Embryonic facial prominence (tissue), 1 donor: ENCODE results near the gene C5AR1.
"Not testable (repeated sequence)": the region's sequence is repeated elsewhere in the genome, so short reads cannot be mapped to it uniquely, and the experiment has no call there.

Experiments
- DNase-seq: peaks from one replicate; pipeline ENCODE4 v3.0.0-alpha.2; 2016; ENCODE audit errors: extremely low spot score

C5AR1 gene

DNA sequence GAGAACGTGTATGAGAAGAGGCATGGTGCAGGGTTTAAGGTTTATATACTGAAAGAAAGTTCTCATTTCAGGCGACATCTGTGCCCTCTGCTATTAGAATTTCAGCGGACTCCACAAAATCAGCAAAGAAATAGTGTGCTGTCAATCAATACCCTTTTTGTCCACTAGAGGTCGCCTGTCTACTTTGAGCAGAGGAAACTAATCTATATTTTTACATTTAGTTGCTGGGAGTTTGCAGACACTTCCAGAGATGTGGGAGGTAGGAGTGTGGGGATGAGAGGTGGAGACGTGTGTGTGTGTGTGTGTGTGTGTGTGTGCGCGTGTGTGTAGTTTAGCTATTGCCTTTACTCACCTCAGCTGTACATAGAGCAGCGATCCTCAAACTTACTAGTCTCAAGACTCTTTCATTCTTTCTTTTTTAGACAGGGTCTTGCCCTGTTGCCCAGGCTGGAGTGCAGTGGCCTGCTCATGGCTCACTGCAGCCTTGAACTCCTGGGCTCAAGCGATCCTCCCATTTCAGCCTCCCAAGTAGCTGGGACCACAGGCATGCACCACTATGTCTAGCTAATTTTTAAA lies 25.2 kb upstream of the C5AR1 start:
- DNase-seq, result peak; percentile 58

DNA sequence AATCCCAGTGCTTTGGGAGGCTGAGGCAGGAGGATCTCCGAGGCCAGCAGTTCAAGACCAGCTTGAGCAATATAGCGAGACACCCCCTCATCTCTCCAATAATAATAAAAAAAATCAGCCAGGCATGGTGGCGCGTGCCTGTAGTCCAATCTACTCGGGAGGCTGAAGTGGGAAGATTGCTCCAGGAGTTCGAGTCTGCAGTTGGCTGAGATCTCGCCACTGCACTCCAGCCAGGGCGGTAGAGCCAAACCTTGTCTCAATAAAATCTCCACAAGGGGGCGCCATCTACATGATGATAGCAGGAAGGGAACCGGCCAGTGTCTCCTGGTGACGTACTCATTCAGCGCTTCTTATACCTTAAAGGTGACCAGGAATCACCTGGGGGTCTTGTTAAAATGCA lies 13.6 kb upstream of the C5AR1 start:
- DNase-seq, result no peak

DNA sequence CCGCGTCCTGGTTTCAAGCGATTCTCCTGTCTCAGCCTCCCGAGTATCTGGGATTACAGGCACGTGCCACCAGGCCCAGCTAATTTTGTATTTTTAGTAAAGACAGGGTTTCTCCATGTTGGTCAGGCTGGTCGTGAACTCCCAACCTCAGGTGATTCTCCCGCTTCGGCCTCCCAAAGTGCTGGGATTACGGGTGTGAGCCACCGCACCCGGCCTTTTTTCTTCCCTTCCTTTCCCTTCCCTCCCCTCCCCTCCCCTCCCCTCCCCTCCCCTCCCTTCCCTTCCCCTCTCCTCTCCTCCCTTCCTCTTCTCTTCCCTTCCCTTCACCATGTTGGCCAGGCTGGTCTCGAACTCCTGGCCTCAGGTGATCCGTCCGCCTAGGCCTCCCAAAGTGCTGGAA lies 8.8 kb upstream of the C5AR1 start:
- not testable (repeated sequence) for DNase-seq

DNA sequence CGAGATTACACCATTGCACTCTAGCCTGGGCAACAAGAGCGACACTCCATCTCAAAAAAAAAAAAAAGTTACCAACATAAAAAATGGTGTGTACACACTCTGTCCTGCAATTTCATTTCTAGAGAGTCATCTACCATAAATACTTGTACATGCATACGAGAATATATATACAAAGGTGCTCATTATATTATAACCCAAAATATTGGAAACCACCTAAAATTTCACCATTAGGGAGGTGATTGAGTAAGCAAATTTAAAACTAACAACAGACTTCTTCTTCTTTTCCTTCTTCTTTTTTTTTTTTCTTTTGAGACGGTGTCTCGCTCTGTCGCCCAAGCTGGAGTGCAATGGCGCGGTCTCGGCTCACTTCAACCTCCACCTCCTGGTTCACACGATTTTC lies 7.4 kb upstream of the C5AR1 start:
- DNase-seq, result no peak

DNA sequence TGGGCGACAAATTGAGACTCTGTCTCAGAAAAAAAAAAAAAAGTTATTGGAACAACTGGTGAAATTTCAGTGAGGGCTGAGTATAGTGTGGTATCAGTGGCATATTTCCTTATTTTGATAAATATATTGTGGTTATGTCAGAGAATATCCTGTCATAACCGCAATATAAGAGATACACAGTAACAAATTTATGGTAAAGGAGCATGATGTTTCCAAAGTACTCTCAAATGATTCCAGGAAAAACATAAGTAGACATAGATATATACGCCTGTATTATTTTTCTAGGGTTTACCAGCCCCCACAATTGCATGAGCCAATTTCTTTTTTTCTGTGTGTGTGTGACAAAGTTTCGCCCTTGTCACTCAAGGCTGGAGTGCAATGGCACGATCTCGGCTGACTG lies 5.7 kb upstream of the C5AR1 start:
- no peak for DNase-seq

DNA sequence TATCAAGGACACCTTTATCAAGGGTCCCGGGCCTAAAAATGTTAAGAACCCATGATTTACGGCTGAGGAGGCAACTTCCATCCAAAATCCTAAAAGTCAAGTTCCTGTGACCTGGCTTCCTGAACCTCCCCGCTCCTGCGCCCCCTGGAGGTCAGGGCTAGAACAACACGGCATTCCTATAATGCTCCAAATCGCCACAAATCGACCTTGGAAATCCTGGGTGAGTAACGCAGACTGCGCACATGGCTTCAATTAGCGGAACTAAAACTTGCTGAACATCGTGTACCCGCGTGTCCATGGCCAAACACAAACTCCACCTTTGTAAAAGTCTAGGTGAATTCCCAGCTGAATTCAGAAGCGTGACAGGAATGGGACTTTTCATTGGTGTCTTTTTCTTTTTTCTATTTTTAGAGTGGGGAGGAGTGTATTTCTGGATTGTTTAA lies 4.3 kb upstream of the C5AR1 start:
- DNase-seq, result no peak

DNA sequence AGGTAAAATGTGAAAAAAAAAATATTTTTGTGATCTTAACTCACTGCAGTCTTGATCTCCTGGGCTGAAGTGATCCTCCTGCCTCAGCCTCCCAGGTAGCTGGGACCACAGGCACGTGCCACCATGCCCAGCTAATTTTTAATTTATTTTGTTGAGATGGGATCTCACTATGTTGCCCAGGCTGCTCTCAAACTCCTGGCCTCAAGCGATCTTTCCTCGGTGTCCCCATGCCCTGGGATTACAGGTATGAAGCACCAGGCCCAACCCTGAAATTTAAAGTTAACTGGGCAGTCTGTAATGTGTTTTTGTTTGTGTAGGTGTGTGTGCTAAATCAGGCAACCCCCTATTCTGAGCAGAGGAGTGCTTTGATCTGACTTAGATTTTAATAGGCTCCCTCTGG lies 3.4 kb upstream of the C5AR1 start:
- no peak for DNase-seq

DNA sequence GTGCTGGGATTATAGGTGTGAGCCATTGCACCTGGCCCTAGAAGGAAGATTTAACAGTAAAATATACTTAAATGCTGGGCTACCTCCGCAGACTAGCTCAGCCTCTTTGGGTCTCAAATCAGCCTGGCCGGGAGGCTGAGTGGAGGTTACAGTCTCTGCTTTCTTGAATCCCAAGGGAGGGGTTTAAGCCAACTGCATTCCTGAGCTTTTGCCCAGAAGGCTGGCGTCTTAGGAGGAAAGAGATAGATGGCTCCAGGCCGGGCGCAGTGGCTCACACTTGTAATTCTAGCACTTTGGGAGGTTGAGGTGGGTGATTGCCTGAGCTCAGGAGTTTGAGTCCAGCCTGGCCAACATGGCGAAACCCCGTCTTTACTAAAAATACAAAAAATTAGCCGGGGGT lies 623 bp upstream of the C5AR1 start:
- no peak for DNase-seq

DNA sequence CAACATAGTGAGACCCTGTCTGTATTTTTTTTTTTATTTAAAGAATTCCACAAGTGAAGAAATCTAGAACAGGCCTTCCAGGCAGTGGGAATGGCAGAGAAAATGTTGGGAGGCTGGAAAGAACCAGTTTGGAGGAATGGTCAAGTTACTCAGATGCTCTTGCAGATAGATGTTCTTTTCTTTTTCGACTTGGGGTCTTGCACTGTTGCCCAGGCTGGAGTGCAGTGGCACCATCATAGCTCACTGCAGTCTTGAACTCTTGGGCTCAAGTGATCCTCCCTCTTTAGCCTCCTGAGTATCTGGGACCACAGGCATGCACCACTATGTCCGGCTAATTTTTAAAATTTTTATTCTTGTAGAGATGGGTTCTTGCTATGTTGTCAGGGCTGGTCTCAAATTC lies 662 bp downstream of the C5AR1 start:
- DNase-seq, result no peak

DNA sequence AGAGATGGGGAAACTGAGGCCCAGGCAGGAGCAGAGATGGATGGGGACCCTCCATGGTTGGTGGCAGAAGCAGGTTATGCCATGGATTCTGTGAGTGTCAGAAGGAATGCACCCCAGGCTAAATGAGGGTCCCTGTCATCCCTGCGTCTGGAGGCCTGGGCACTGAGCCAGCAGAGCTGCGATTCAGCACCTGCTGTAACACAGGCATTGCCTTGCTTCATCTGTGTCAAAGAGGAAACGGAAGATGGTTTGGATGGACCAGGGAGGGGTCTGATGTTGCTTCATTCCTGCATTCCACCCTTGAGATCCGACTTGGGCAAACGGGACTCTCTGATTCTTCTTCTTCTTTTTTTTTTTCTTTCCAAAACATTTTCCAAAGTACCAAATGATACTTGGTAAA lies 1.2 kb downstream of the C5AR1 start:
- no peak for DNase-seq

DNA sequence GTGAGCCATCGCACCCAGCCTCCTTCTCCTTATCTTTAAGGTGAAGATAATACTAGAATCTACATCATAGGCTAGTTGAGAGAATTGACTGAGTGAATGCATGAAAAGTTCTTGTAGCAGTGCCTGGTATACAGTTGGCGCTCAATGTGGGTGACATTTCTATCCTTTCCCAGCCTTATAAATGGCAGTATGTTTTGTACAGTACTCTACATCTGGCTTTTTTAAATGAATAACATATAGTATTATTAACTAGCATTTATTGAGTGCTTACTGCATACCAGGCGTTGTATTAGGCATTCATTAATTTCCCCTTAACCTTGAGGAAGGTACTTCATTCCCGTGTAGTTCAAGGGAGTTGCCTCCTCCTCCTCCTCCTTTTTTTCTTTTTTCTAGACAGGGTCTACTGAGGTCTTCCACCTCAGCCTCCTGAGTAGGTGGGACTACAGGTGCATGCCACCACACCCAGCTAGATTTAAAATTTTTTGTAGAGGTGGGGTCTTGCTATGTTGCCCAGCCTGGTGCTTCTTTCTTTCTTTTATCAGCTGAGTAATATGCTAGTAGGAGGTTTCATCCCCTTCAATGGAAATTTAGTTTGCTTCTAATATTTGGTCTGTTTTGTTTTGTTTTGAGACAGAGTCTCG lies 2.8 kb downstream of the C5AR1 start:
- DNase-seq, result no peak

DNA sequence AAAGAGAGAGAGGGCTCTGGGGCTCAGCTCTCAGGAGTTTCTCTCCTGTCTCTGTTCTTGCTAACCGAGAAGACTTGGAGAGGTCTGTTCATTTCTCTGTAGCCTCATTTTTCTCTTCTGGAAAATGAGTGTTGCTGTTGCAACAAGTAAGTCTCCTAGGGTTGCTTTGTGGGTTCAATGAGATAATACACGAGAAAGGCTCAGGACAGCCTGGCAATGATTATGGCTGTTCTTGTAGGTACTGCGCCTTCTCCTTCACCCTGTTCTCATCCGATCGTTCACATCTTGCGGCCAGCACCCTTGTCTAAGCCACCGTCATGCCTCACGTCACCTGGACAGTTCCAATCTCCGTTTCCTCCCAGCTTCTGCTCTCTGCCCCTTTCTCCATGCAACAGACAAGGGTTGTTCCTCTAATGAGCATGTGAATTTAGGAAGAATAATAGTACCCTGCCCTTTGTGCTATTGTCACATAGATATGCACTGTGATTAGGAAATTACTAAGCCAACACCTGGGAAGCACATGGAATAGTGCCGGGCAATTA lies 4.2 kb downstream of the C5AR1 start:
- no peak for DNase-seq

DNA sequence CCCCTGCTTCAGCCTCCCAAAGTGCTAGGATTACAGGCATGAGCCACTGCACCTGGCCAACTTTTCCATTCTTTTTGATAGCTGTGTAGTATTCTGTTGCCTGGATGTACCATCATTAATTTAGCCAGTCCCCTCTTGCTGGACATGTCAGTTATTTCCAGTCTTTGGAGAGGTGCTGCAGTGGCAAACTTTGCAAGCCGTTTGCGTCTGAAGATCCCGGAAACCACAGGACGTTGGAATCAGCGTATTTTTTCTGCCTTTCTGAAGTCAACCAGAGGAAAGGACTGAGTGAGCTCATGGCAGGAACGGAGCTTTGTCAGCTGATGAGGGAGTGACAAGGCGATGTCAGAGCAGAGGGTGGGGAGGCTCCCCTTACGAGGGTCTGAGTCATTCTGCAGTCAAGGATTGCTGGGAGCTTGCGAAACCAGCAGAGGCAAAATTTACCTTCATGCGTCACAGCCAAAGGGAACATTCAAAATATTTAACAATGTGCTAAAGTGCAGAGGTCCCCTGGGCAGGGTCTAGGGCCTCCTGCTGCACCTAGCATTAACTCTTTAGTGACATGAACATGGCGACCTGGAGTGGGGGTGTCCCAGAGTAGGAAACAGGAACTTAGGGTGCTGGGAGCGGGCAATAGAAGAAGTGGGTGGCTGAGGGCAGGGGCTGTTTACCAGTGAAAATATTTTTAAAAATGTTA lies 5.6 kb downstream of the C5AR1 start:
- no peak for DNase-seq

DNA sequence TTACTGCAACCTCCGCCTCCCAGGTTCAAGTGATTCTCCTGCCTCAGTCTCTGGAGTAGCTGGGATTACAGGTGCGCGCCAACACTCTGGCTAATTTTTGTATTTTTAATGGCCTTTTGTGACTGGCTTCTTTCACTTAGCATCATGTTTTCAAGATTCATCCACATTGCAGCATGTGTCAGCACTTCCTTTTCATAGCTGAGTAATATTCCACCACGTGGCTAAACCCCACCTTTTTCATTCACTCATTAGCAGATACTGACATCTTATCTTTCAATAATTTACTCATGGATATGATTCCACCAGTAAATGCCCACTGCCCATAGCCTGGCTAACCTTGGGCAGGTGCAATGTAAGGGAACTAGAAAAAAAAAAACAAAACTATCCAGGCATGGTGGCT lies 6.9 kb downstream of the C5AR1 start:
- no peak for DNase-seq

DNA sequence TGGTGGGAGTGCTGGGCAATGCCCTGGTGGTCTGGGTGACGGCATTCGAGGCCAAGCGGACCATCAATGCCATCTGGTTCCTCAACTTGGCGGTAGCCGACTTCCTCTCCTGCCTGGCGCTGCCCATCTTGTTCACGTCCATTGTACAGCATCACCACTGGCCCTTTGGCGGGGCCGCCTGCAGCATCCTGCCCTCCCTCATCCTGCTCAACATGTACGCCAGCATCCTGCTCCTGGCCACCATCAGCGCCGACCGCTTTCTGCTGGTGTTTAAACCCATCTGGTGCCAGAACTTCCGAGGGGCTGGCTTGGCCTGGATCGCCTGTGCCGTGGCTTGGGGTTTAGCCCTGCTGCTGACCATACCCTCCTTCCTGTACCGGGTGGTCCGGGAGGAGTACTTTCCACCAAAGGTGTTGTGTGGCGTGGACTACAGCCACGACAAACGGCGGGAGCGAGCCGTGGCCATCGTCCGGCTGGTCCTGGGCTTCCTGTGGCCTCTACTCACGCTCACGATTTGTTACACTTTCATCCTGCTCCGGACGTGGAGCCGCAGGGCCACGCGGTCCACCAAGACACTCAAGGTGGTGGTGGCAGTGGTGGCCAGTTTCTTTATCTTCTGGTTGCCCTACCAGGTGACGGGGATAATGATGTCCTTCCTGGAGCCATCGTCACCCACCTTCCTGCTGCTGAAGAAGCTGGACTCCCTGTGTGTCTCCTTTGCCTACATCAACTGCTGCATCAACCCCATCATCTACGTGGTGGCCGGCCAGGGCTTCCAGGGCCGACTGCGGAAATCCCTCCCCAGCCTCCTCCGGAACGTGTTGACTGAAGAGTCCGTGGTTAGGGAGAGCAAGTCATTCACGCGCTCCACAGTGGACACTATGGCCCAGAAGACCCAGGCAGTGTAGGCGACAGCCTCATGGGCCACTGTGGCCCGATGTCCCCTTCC lies 10.5 kb downstream of the C5AR1 start:
- DNase-seq, result no peak

DNA sequence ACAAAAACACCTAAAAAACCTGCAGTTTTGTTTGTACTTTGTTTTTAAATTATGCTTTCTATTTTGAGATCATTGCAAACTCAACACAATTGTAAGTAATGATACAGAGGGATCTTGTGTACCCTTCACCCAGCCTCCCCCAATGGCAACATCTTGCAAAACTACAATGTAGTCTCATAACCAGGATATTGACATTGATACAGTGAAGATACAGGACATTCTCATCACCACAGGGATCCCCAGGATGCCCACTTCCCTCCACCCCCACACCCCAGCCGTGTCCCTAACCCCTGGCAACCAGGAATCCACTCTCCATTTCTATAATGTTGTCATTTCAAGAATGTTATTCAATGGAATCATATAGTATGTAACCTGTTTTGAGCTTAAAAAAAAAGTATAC lies 12.0 kb downstream of the C5AR1 start:
- DNase-seq, result no peak

DNA sequence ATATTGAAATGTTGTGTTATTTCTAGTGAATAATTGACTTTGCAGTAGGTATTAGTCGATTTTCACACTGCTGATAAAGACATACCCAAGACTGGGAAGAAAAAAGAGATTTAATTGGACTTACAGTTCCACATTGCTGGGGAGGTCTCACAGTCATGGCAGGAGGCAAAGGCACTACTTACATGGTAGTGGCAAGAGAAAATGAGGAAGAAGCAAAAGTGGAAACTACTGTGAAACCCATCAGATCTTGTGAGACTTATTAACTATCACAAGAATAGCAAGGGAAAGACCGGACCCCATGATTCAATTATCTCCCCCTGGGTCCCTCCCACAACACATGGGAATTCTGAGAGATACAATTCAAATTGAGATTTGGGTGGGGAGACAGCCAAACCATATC lies 12.4 kb downstream of the C5AR1 start:
- no peak for DNase-seq

DNA sequence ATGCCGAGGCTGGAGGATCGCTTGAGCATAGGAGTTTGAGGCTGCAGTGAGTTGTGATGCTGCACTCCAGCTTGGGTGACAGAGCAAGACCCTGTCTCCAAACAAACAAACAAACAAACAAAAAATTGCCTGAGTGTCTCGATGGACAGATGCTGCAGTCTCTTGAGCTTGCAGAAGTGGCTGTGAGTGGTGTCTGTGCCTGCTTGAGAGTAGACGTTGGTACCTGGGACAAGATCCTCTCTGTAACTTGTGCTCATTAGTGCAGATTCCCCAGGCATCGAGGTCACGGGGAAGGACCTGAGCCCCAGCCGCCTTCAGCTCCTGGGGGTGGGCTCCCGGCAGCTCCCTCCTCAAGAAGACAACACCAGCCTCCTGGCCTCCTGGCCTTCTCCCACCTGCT lies 13.7 kb downstream of the C5AR1 start:
- DNase-seq, result no peak

DNA sequence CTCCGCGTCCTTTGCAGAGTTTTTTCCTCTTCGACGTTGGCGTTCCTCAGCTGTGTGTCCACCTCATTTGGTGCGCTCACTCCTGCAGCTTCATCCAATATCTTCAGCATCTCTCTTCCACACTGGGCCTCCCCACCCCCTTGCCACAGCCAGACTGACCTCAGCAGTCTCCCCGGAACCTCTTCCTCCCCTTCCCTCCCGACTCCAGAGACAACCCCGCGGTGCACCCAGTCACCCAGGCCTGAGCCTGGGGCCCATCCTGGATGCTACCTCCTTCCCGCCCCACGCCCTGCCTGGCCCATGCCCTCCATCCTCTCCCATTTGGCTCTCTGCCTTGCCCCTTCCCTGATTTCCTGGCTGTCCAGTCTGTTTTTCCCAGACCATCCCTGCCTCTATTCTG lies 14.2 kb downstream of the C5AR1 start:
- DNase-seq, result no peak

DNA sequence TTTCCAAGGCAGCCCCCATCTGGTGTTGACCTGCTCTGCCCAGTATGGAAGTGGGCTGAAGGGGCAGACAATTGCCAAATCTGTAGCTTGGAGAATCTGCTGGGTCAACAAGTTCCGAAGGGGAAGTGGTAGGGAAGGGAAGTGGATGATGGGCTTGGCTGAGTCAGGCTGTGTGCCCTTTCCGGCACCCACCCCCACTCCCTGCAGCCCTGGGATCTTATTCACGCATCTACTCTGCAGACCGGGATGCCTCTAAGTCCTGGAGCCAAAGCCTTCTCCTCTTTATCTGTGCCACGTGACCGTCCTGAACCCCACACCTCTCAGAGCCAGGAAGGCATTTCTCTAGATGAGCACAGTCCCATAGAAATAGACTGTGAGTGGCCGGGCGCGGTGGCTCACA lies 14.8 kb downstream of the C5AR1 start:
- DNase-seq, result no peak

DNA sequence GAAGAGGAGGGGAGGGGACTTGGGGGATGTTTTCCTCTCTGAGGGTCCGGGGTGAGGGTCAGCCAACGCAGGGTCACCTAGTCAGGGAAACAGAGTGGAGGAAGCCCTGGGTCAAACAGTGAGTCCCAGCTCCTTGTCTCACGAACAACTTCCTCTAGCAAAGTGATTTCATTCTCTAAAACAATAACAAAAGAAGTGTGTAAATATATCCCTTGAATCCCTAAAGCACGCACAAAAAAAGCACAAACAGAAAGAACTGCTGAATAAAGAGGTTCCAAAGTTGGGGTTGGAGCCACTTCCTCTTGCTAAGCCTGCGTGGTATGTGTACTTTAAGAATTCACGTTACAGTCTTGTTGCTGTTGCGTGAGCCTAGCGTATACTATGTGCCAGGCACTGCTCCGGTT lies 20.8 kb downstream of the C5AR1 start:
- DNase-seq, result no peak

DNA sequence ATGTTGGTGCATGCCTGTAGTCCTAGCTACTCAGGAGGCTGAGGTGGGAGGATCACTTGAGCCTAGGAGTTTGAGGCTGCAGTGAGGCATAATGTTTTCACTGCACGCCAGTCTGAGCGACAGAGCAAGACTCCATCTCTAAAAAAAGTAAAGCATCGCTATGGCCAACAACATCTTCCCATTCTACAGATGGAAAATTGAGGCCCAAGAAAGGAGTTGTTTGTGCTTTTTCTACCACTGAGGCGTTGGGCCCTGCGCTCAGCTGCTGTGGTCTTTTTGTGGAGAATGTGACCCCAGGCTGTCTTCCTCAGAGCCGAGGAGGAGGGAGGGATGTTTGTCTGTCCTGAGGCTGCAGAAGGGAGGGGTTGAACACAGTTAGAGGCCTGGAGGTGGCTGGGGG lies 21.8 kb downstream of the C5AR1 start:
- no peak for DNase-seq
